Measurements from ENCODE around the gene SHPK.

SHPK gene

GRCh38 chr17:3636154-3636907 is at the start of gene SHPK, which contains the start of gene CTNS:
TSS of gene SHPK (minus strand) at chr17:3636250. CDS start at chr17:3636219, 31 bp downstream.
TSS of gene CTNS (plus strand) at chr17:3636760. CDS start at chr17:3640207, 3,447 bp downstream.
- peak; percentile 89 for DNase-seq

DNA sequence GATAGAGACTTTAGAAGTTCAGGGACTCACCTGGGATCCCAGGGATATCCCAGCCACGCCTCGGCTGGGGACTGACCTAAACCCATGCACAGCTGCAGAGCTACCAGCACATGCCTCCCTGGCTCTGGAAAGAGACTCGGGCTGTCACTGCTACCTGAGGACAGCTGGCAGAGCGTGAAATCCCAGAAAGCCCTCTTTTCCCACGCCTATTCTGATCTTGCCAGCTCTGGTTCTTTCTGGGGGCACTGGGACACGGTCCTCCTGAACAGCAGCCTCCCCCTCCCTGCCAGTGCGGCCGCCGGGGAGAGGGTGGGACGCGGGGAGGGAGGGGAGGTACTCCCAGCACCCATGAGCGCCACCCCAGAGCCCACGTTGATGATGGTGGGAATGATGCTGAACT is 49.1 kb upstream of the SHPK start:
- DNase-seq, result no peak

- DNase-seq, result peak; percentile 79
Measured at GRCh38 chr17:3683054-3683511, 47.0 kb upstream of the SHPK start.

GRCh38 chr17:3682033-3682432 is 46.0 kb upstream of the SHPK start:
- DNase-seq, result no peak

- no peak for DNase-seq
Measured at GRCh38 chr17:3681565-3681964, 45.5 kb upstream of the SHPK start.

DNA sequence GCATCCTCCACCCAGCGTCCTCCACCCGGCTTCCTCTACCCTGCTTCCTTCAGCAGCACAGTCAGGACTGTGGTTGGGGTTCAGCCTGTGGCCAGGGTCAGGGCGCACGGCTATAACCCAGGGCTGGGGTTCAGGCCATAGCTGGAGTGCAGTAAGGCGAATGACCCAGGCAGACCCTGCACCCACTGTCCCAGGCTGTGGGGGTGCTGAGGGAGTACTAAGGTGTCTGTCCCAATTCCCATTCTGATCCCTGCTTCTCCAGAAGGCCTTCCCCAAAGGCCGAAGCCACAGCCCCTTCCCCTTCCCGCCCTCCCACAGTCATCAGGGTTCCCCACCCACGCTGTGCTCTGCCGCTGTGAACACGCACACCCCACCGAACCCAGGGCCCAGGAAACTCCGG is 45.0 kb upstream of the SHPK start:
- DNase-seq, result no peak

DNA sequence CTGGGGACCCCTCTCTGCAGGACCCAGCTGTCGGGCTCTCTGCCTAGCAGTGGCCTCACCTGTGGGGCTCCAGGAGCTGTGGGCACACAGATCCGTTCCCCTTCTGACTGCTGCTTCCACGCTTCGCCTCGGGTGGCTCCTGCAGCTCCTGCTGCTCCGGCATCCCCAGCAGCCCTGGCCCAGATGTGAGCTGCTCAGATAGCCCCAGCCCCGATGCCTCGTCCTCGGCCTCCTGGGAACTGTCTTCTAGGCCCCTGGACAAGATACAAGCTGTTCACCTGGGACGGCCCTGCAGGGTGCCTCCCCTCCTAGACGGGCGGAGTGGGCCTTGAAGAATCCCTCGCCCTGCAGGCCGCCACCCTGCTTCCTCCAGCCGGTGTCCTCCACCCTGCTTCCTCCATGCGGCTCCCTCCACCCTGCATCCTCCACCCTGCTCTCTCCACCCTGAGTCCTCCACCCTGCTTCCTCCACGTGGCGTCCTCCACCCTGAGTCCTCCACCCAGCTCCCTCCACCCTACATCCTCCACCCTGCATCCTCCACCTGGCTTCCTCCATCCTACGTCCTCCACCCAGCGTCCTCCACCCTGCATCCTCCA is 43.6 kb upstream of the SHPK start:
- DNase-seq, result no peak

- DNase-seq, result no peak
Measured at GRCh38 chr17:3678821-3679530, 42.9 kb upstream of the SHPK start.

DNA sequence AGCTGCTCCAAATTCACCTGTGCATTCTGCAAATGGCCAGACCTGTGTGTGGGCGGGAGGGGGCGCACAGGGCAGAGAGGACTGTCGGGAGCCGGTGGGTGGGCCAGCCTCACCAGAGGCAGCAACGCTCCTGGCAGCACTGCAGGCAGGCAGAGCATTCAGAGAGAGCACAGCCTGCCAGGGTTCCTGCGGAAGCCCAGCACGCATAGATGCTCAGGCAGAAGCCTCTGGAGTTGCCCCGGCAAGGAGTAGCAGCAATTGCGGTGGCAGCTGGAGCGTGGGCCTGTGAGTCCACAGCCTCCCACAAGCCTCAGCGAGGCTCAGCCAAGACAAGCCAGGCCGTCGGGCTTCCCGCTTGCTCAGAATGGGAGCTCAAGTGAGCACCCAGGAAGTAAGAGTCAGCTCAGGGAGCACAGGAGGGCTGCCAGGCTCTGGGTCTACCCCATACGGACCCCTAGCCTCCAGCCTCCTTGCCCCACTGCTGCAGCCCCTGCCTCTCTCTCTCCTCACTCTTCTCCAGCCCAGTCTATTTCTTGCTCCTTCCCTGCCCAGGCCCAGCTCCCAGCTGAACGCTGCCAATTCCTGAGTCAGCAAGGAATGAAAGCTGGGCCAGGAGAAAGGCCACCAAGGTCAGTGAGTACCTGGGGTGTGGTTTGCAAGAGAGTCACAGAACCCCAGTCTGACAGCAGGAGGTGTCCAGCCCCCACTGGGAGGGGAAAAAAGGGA is 42.2 kb upstream of the SHPK start:
- no peak for DNase-seq

- no peak for DNase-seq
Measured at GRCh38 chr17:3675886-3676285, 39.8 kb upstream of the SHPK start.

DNA sequence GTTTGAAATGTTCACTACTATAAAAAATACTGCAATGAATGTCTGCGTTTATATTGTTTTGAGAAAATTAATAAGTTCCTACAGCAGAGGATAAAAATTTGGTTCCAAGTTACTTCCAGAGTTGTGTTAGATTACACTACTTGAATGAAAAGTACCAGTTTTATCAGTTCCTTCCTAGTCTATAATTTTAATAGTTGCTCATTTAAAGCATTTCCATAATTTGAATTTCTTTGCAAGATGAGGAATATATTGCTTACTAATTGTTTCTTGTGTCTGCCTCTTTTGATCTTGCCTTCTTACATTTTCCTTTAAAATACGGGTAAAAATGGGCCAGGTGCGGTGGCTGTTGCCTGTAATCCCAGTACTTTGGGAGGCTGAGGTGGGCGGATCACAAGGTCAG is 36.5 kb upstream of the SHPK start:
- DNase-seq, result no peak

DNA sequence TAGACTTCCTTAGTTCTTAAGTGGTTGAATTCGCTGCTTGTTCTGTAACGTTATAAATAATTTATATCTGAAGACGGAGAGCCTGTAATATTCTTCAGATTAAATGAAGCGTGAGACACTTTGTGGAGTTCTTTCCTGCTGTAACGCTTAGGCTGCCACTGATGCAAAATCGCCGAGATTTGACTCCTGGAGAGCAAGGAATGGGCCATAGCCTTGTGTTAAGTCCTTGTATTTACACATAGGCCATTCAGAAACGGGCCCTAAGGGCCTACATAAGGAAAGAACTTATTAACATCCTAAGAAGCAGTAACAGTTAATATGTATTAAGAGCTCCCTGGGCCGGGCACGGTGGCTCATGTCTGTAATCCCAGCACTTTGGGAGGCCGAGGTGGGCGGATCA is 33.5 kb upstream of the SHPK start:
- DNase-seq, result no peak

- DNase-seq, result no peak
Measured at GRCh38 chr17:3669085-3669347, 33.0 kb upstream of the SHPK start.

- peak; percentile 90 for DNase-seq
Measured at GRCh38 chr17:3668279-3669084, 32.4 kb upstream of the SHPK start, which contains the start of the genes EMC6 and TAX1BP3. TSS of gene EMC6 (plus strand) at chr17:3668812. CDS start at chr17:3669147, 335 bp downstream. TSS of gene TAX1BP3 (minus strand) at chr17:3668578. CDS start at chr17:3668526, 52 bp downstream.

GRCh38 chr17:3667366-3668278 is 31.6 kb upstream of the SHPK start:
- peak; percentile 70 for DNase-seq

DNA sequence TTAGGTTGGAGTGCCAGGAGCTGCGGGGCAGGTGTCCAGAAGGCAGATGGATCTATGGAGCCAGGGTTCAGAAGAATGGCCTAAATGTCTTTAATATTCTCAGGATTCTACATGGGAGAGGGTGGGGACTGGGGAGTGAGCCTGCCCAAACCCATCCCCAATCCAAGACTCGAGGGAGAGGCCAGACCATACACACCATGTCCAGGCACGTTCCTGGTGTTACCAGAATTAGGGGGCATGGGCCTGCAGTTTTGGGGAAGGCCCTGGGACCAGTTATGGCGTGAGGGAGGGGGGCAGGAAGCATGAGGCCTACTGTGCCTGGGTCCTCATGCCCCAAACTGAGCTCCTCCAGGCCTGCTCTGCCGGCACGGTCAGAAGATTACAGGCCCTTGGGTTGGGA is 30.5 kb upstream of the SHPK start:
- DNase-seq, result no peak

GRCh38 chr17:3665834-3666233 is 29.8 kb upstream of the SHPK start:
- no peak for DNase-seq

DNA sequence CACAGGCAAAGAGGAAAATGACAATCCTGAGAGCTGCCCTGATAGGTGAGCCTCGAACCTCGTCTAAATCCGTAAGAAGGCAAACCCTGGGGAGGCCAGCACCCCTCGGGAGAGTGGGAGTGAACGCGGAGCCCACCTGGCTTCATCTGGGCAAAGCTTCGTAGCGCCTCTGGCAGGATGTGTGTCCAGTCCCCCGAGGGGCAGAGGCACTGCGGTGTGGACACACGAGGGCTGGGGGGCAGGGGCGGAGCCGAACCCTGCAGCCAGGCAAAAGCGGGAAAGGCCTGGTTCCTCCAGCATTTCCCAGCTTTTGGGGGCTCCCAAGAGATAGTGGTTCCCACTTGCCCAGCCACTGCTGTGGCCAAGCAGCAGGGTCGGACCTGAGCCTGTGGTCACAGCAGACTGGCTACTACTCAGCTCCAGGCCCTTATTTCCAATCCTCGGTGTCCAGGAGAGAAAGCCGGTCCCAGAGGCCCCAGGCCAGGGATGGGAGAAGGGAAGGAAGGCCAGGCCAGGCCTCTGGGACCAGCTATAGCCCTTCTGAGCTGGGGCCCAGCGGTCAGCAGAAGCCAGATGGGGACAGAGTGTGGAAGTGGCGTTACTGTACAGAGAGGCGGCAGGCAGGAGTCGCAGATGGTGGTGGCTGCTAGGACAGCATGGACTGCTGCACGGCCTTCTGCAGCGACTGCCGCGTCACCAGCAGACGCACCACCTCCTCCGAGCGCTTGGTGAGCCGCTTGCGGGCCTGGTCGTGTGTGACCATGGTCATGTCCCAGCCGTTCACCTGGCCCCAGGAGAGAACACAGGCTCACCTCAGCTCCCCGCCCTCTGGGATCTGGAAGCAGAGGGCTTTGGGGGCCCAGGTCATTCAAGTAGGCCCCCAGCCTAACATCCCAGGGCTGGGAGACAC is 27.3 kb upstream of the SHPK start:
- no peak for DNase-seq

GRCh38 chr17:3660311-3660891 is 24.4 kb upstream of the SHPK start:
- DNase-seq, result no peak

Data from 8988T (cell line).